CD14-positive monocyte (primary cell): ENCODE data around the gene ZNF506. TPM values are rescaled to one million over a fixed set of nuclear protein-coding genes. Genes with fewer than 3 reads are reported as not detected.

Experiments used
- DNase-seq, 3 donors: peaks; one replicate each; pipeline ENCODE4 v3.0.0-alpha.2; 2011 to 2022
- H2AFZ ChIP-seq: 2 replicates; pipeline ENCODE4 v1.6.0; 2012; ENCODE audit warnings: mild to moderate bottlenecking, low read depth, low read length, inconsistent platforms; ENCODE audit not compliant: insufficient read depth, poor library complexity, severe bottlenecking
- H3K27ac ChIP-seq, 2 donors: 1 replicate in 1 of 2; 2 replicates in 1 of 2; pipeline ENCODE4 v1.5.1; 2012 to 2013; ENCODE audit warnings: low read length in 2 of 2, control low read depth in 1 of 2, inconsistent platforms in 1 of 2, low read depth in 1 of 2, mild to moderate bottlenecking in 1 of 2
- H3K27me3 ChIP-seq, 2 donors: one replicate each; pipeline versions ENCODE4 v1.6.0 to v1.6.1; 2011 to 2013; ENCODE audit warnings: low read length in 2 of 2; ENCODE audit not compliant: control insufficient read depth in 2 of 2, insufficient read depth in 2 of 2
- H3K36me3 ChIP-seq, 2 donors: replicated peaks in 1 of 2; 1 replicate in 1 of 2; 2 replicates in 1 of 2; pipeline versions ENCODE4 v1.5.1 to v1.6.1; 2012 to 2013; ENCODE audit warnings: low read length in 2 of 2, control low read depth in 1 of 2, inconsistent platforms in 1 of 2, mild to moderate bottlenecking in 1 of 2; ENCODE audit not compliant: insufficient read depth in 2 of 2, control insufficient read depth in 1 of 2
- H3K4me1 ChIP-seq, 2 donors: 1 replicate in 1 of 2; 2 replicates in 1 of 2; pipeline versions ENCODE4 v1.5.1 to v1.6.1; 2012 to 2013; ENCODE audit warnings: low read length in 2 of 2, control low read depth in 1 of 2, inconsistent platforms in 1 of 2, mild to moderate bottlenecking in 1 of 2, moderate library complexity in 1 of 2; ENCODE audit not compliant: insufficient read depth in 2 of 2, control insufficient read depth in 1 of 2
- H3K4me2 ChIP-seq: replicated peaks from 2 replicates; pipeline ENCODE3; 2012; ENCODE audit warnings: low read length, moderate library complexity, mild to moderate bottlenecking; ENCODE audit not compliant: poor library complexity, severe bottlenecking; ENCODE audit errors: extremely low read depth
- H3K4me3 ChIP-seq, 3 experiments: fragments of 200-600 bp in 1 of 3; sonication (generic) in 1 of 3; replicated peaks in 1 of 3; 1 replicate in 2 of 3; 2 replicates in 1 of 3; pipeline ENCODE4 v1.5.1; 2011 to 2013; ENCODE audit warnings: low read length in 3 of 3, mild to moderate bottlenecking in 3 of 3, control low read depth in 2 of 3, low read depth in 2 of 3, inconsistent platforms in 1 of 3, moderate library complexity in 1 of 3
- H3K79me2 ChIP-seq: 2 replicates; pipeline ENCODE4 v1.6.0; 2012; ENCODE audit warnings: mild to moderate bottlenecking, control low read depth, inconsistent platforms, low read length, moderate library complexity; ENCODE audit not compliant: insufficient read depth
- H3K9ac ChIP-seq: 2 replicates; pipeline ENCODE4 v1.6.0; 2017; ENCODE audit warnings: low read length, mild to moderate bottlenecking; ENCODE audit not compliant: insufficient read depth, poor library complexity, severe bottlenecking
- H3K9me3 ChIP-seq, 2 donors: replicated peaks in 1 of 2; 1 replicate in 1 of 2; 2 replicates in 1 of 2; pipeline versions ENCODE4 v1.5.1 to v1.6.1; 2012 to 2013; ENCODE audit warnings: low read length in 2 of 2, control low read depth in 1 of 2; ENCODE audit not compliant: control insufficient read depth in 1 of 2, insufficient read depth in 1 of 2
- H4K20me1 ChIP-seq: 2 replicates; pipeline ENCODE4 v1.6.0; 2012; ENCODE audit warnings: mild to moderate bottlenecking, low read length, control low read depth, moderate library complexity; ENCODE audit not compliant: insufficient read depth
- H3K27ac Mint-ChIP-seq, 7 donors: one replicate each; pipeline ENCODE4 v1.8.0; 2020; ENCODE audit warnings: mild to moderate bottlenecking in 7 of 7, mixed read lengths in 7 of 7, moderate library complexity in 6 of 7, inconsistent platforms in 2 of 7
- H3K27me3 Mint-ChIP-seq, 3 donors: one replicate each; pipeline ENCODE4 v1.8.0; 2021 to 2022; ENCODE audit warnings: low read depth in 3 of 3, mild to moderate bottlenecking in 3 of 3, mixed read lengths in 3 of 3, moderate library complexity in 3 of 3, inconsistent platforms in 1 of 3
- H3K36me3 Mint-ChIP-seq, 2 donors: one replicate each; pipeline ENCODE4 v1.8.0; 2020; ENCODE audit warnings: mixed read lengths in 2 of 2, inconsistent platforms in 1 of 2, mild to moderate bottlenecking in 1 of 2
- H3K4me1 Mint-ChIP-seq: one replicate; pipeline ENCODE4 v1.8.0; 2020; ENCODE audit warnings: mild to moderate bottlenecking, mixed read lengths
- H3K4me3 Mint-ChIP-seq, 2 donors: one replicate each; pipeline ENCODE4 v1.8.0; 2020; ENCODE audit warnings: mild to moderate bottlenecking in 2 of 2, mixed read lengths in 2 of 2, moderate library complexity in 1 of 2
- H3K9me3 Mint-ChIP-seq, 7 donors: one replicate each; pipeline ENCODE4 v1.8.0; 2020 to 2022; ENCODE audit warnings: mixed read lengths in 7 of 7, mild to moderate bottlenecking in 6 of 7, moderate library complexity in 6 of 7, inconsistent platforms in 2 of 7
- CTCF ChIP-seq: fragments of 200-600 bp; IDR thresholded peaks from one replicate; pipeline ENCODE4 v1.8.0; 2022; ENCODE audit warnings: antibody characterized with exemption, mild to moderate bottlenecking
- WGBS: methylation state at CpG from one replicate; pipeline ENCODE4 v1.1.5; 2013; ENCODE audit warnings: missing lambda C conversion rate; ENCODE audit not compliant: insufficient coverage; 5-methylcytosine and 5-hydroxymethylcytosine counted together
- intact Hi-C, 2 donors: fragments of 100-400 bp; cut with micrococcal nuclease; formaldehyde crosslinking; loops; one replicate each; pipeline versions ENCODE4 v1.15.0 to v1.15.1; 2023
- polyA plus RNA-seq, 3 donors: library from polyadenylated mRNA; depleted of rRNA in 1 of 3; unstranded in 2 of 3; stranded (reverse) in 1 of 3; fragments of 300-500 nt in 2 of 3; fragments of >200 nt in 1 of 3; fragmentation: Illumina TruSeq in 2 of 3; gene quantifications; 1 replicate in 2 of 3; 2 replicates in 1 of 3; pipeline ENCODE4 v1.2.3, GENCODE V29; 2012 to 2021

Gene ZNF506
- polyA plus RNA-seq, 3 donors, result 4.1 to 8.3 (median 6.1) TPM

DNA sequence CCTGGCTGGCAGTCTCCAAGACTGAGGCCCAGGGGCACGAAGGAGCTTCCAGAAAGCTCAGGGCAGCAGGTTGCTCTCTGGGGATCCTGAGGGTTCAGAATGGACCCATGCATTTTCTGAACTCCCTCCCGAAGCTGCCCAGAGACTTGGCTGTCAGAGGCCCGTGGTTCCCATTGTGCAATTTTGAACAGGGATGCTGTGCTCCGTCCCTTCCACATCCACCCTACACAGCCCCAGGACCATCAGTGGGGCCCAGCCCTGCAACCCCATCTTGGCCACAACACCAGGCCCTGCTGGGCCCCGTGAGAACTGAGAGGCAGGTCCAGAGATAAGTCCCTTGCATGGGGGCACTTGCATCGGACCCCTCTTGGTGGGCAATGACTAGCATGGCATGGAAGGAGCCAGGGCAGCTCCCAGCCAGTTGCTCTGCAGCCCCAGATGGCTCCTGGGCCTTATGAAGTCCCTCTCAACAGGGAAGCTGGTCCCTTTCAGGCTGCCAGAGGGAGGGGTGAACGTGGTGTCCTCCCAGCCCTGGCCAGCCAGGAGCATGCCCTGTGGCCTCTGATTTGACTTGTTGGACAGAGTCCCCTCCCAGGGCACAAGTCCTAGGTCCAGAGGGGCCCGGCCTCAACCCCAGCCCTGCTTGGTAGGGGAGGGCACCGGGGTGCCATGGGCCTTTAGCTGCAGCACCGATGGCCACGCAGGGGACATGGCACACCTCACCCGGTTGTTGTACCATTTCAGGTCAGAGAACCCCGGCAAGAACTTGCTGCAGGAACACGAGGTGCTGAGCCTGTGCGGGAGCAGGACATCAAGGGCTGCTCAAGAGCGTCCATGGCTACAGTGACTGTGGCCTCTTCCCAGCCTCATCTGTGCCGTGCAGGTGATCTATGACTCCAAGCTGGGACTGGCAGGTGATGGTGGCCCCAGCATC is 71.4 kb downstream of the ZNF506 start:
- Histone ChIP-seq H3K9me3 (peaks cover 96 to 98% of the 10 kb centered on the region in 2 donors), H3K36me3 (no peaks in the 10 kb centered on the region), H3K9ac (no peak overlapping the region), H3K4me3 (no peak overlapping the region), H2AFZ (no peak overlapping the region), H4K20me1 (no peaks in the 10 kb centered on the region), H3K27ac (no peak overlapping the region), H3K27me3 (no peaks in the 10 kb centered on the region), H3K4me2 (no peak overlapping the region), H3K79me2 (no peaks in the 10 kb centered on the region), H3K4me1 (no peaks in the 10 kb centered on the region)
- no peak for TF ChIP-seq CTCF
- H3K36me3 Mint-ChIP-seq, result peaks cover 0 to 2% of the 10 kb centered on the region in 2 donors
- DNase-seq, result no peak
- peaks cover 0 to 1% (median 0%) of the 10 kb centered on the region in 3 donors for H3K27me3 Mint-ChIP-seq
- no peak overlapping the region for H3K4me3 Mint-ChIP-seq
- peaks cover 61 to 98% (median 91%) of the 10 kb centered on the region in 7 donors for H3K9me3 Mint-ChIP-seq
- no peak overlapping the region for H3K27ac Mint-ChIP-seq
- no peaks in the 10 kb centered on the region for H3K4me1 Mint-ChIP-seq
- WGBS, result 93% methylated on average over 16 of the region's 17 CpGs
- intact Hi-C loops, result no loop called here

DNA sequence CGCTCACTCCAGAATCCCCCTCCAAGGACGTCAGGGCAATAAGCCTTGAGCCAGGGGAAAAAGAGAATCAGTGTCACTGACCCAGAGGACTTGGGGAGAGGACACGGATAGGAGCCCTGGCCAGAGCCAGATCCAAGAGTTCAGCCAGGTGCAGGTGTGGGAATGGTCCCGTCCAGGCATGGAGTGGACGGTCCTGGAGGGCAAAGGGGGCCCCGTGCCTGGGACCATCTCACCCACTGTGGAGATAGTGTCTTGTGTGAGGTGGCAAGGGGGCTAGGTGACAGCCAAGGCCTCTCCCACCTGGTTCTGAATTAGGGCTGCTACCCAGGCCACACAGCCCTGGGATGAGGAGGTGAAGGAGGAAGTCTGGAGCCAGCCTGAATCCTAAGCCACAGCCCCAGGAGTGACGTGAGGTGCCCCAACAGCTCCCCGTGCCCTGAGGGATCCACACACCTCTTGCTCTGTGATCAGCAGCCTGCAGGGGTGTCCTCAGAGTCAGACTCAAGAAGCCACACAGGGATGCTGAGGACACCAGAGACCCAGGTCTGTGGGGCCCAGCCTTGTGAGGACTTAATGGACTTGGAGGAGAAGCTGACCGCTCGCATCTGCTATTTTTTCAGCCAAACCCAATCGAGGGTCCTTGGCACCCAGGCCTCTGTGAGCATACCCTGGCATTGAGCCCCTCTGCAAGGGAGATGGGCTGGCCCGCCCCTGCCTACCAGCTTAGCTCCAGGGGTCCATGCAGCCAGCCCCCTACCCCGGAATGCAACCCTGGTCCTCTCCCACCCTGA is 72.2 kb downstream of the ZNF506 start:
- Mint-ChIP-seq H3K36me3 (peaks cover 0 to 2% of the 10 kb centered on the region in 2 donors), H3K4me3 (no peak overlapping the region), H3K27ac (no peak overlapping the region), H3K9me3 (peaks cover 63 to 98% (median 90%) of the 10 kb centered on the region in 7 donors), H3K4me1 (no peaks in the 10 kb centered on the region), H3K27me3 (peaks cover 0 to 4% (median 0%) of the 10 kb centered on the region in 3 donors)
- no peaks in the 10 kb centered on the region for H3K79me2 ChIP-seq
- peaks cover 96 to 98% of the 10 kb centered on the region in 2 donors for H3K9me3 ChIP-seq
- no peaks in the 10 kb centered on the region for H4K20me1 ChIP-seq
- no peak overlapping the region for H3K4me3 ChIP-seq
- no peaks in the 10 kb centered on the region for H3K27me3 ChIP-seq
- WGBS, result 91% methylated on average over 12 of the region's 13 CpGs
- TF ChIP-seq CTCF, result no peak
- no peak overlapping the region for H3K4me2 ChIP-seq
- H3K36me3 ChIP-seq, result no peaks in the 10 kb centered on the region
- no peak overlapping the region for H3K9ac ChIP-seq
- H2AFZ ChIP-seq, result no peak overlapping the region
- DNase-seq, result no peak
- intact Hi-C loops, result no loop called here
- no peak overlapping the region for H3K27ac ChIP-seq
- no peaks in the 10 kb centered on the region for H3K4me1 ChIP-seq
